H1 (cell line): ENCODE results near the gene EZH1.

Experiments
- ATF2 ChIP-seq: IDR thresholded peaks from 2 replicates; pipeline ENCODE4 v1.6.1; 2012; ENCODE audit warnings: low read length, inconsistent platforms
- BACH1 ChIP-seq: IDR thresholded peaks from 2 replicates; pipeline ENCODE4 v1.6.1; 2012; ENCODE audit warnings: low read length, improper control_type of control experiment
- CHD1 ChIP-seq: IDR thresholded peaks from 2 replicates; pipeline ENCODE4 v1.6.1; 2012; ENCODE audit warnings: low read depth, low read length, improper control_type of control experiment
- CREB1 ChIP-seq: IDR thresholded peaks from 2 replicates; pipeline ENCODE4 v1.6.1; 2012; ENCODE audit warnings: inconsistent platforms
- CTCF ChIP-seq, 3 experiments: IDR thresholded peaks; 1 replicate in 2 of 3; 2 replicates in 1 of 3; pipeline versions ENCODE4 v1.5.1 to v1.6.1; 2011; ENCODE audit warnings: low read length in 3 of 3, mild to moderate bottlenecking in 3 of 3, inconsistent platforms in 2 of 3, low read depth in 1 of 3, moderate library complexity in 1 of 3; ENCODE audit not compliant: insufficient read depth in 1 of 3; ENCODE audit errors: control extremely low read depth in 1 of 3
- EZH2 ChIP-seq: fragments of 200-600 bp; sonication (generic); IDR thresholded peaks from 2 replicates; pipeline ENCODE4 v1.7.1; 2012; ENCODE audit warnings: low read depth, mild to moderate bottlenecking, moderate library complexity, low read length, inconsistent platforms; ENCODE audit not compliant: severe bottlenecking
- MAFK ChIP-seq: IDR thresholded peaks from 2 replicates; pipeline ENCODE4 v1.6.1; 2012; ENCODE audit warnings: low read depth, mild to moderate bottlenecking, improper control_type of control experiment, low read length
- POLR2A ChIP-seq, 2 experiments: IDR thresholded peaks; 1 replicate in 1 of 2; 2 replicates in 1 of 2; pipeline ENCODE4 v1.6.1; 2011; ENCODE audit warnings: low read depth in 2 of 2, low read length in 2 of 2, mild to moderate bottlenecking in 2 of 2; ENCODE audit errors: control extremely low read depth in 1 of 2
- POLR2AphosphoS5 ChIP-seq: IDR thresholded peaks from 2 replicates; pipeline ENCODE4 v1.6.1; 2011; ENCODE audit warnings: low read depth, low read length
- RAD21 ChIP-seq, 2 experiments: IDR thresholded peaks in 1 of 2; conservative IDR thresholded peaks in 1 of 2; 2 replicates each; pipeline ENCODE4 v1.6.1; 2011; ENCODE audit warnings: low read depth in 2 of 2, low read length in 2 of 2, improper control_type of control experiment in 1 of 2, inconsistent platforms in 1 of 2, mild to moderate bottlenecking in 1 of 2, moderate library complexity in 1 of 2
- RBBP5 ChIP-seq: IDR thresholded peaks from 2 replicates; pipeline ENCODE4 v1.7.1; 2012; ENCODE audit warnings: low read depth, mild to moderate bottlenecking, inconsistent platforms, low read length, moderate library complexity, borderline replicate concordance
- SRF ChIP-seq: IDR thresholded peaks from 2 replicates; pipeline ENCODE4 v1.6.1; 2011; ENCODE audit warnings: mild to moderate bottlenecking, low read depth, low read length, moderate library complexity
- TCF12 ChIP-seq: IDR thresholded peaks from 2 replicates; pipeline ENCODE4 v1.6.1; 2011; ENCODE audit warnings: low read depth, mild to moderate bottlenecking, low read length
- TF ChIP-seq, protein P1 (sequence below): IDR thresholded peaks from 2 replicates; pipeline ENCODE4 v1.6.1; 2011; ENCODE audit warnings: low read length, improper control_type of control experiment

- no peak for TF ChIP-seq TCF12
- TF ChIP-seq POLR2AphosphoS5: no peak
- no peak for TF ChIP-seq CTCF (IDR thresholded peaks at IDR 0.05; ENCODE audit: control extremely low read depth in 1 of 3, insufficient read depth in 1 of 3, low read depth in 1 of 3, low read length in 3 of 3)
- no peak; the same call in 1 of the 2 replicates for TF ChIP-seq RBBP5
- TF ChIP-seq, protein P1, sequence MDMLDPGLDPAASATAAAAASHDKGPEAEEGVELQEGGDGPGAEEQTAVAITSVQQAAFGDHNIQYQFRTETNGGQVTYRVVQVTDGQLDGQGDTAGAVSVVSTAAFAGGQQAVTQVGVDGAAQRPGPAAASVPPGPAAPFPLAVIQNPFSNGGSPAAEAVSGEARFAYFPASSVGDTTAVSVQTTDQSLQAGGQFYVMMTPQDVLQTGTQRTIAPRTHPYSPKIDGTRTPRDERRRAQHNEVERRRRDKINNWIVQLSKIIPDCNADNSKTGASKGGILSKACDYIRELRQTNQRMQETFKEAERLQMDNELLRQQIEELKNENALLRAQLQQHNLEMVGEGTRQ: no peak
- TF ChIP-seq POLR2A (IDR thresholded peaks at IDR 0.05; ENCODE audit: control extremely low read depth in 1 of 2, low read depth in 2 of 2, low read length in 2 of 2): no peak; a peak in 1 of 3 replicates
- peak; percentile 56; the same call in 1 of the 2 replicates for TF ChIP-seq BACH1
- no peak for TF ChIP-seq MAFK
- TF ChIP-seq EZH2: no peak
- no peak for TF ChIP-seq RAD21 (IDR thresholded peaks at IDR 0.05 in 1 of 2, conservative IDR thresholded peaks at IDR 0.05 in 1 of 2; ENCODE audit: low read depth in 2 of 2, low read length in 2 of 2)
- no peak for TF ChIP-seq SRF
- TF ChIP-seq CHD1: no peak
- no peak for TF ChIP-seq CREB1
- TF ChIP-seq ATF2: no peak; the same call in 1 of the 2 replicates
Observed at GRCh38 chr17:42681976-42682721, 62.7 kb downstream of the EZH1 start, which contains the start of gene CNTNAP1.
